T follicular helper cell (primary cell): Measurements from ENCODE around the gene TNFRSF25.

Source experiments
- DNase-seq: peaks from one replicate; pipeline ENCODE4 v3.0.0-alpha.2; 2020; ENCODE audit warnings: low read depth

Gene TNFRSF25

DNA sequence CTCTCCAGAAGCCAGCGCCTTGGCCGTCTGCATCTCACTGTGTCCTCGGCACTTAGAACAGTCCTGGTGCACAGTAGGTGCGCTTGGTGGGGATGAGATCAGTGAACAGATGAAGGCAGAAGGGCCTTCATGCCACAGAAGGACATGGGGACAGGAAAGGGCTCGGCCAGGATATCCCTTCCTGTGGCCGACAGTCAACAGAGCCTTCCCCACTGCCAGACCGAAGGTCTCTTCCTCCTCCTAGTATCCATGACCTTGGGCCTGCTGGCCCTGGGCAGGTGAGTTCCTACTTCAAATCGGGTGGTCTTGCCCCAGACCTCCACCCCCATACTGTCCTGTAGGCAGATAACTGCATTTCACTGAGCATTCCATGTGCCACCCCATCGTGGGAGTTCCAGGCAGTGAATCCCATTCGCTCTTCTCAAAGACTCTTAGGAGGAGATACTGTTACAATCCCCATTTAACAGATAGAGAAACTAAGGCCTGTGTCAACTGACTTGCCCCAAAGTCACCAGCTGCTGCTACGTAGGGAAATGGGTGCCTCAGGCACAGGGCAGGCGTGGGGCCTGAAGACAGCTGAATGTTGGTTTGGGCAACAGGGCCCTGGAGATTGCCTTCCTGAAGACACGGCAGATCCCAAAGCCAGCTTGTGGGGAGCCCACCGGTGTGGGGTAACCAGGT lies 22.0 kb upstream of the TNFRSF25 start:
- DNase-seq: no peak

- DNase-seq: peak; percentile 78
These were observed 20.5 kb upstream of the TNFRSF25 start for GRCh38 chr1:6486433-6487011.

GRCh38 chr1:6485168-6486101 lies 19.5 kb upstream of the TNFRSF25 start:
- no peak for DNase-seq

GRCh38 chr1:6484826-6485167 lies 18.8 kb upstream of the TNFRSF25 start:
- no peak for DNase-seq

- DNase-seq: no peak
These were observed 17.8 kb upstream of the TNFRSF25 start for GRCh38 chr1:6483761-6484117.

DNA sequence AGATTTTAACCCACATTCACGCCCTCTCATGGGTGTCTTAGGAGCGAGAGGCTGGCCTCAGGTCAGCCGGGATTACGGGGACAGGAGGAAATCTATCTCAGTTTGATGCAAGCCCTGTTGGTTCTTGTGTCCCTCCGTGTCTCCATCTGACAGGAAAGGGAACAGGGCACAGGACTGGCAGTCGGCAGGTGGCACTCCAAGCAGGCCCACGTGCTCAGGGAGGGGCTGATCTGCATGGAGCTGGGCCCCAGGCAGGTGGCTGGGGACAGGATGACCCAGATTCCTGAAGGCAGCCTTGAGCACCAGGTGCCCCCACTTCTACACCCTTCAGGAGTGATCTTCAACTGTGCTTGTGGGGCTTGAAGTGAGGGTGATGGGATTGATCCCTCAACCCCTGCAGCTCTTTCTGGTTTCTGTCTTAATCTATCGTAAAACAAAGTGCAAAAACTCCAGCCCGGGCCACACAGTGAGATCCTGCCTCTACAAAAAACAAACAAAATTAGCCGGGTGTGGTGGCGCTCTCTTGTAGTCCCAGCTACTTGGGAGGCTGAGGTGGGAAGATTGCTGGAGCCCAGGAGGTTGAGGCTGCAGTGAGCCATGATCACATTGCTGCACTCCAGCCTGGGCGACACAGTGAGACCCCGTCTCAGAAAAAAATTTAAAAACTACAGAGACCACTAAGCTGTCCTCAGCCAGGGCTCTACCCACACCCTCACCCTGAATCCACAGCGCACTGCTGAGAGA lies 17.2 kb upstream of the TNFRSF25 start:
- no peak for DNase-seq

DNA sequence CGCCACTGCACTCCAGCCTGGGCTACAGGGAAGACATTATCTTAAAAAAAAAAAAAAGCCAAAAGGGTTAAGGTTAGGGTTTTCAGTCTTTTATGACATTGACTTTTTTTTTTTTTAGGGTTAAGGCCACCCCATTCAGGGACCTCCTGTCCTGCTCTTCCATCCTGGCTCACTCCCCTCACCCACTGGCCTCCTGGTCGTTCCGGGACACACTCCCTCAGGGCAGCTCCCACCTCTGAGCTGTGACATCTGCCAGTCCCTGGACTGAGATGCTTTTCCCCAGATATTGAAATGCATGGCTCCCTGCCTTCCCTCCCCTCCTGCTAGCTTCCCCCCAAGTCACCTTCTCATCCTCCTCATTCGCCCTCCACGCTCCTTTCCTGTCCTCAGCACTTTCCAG lies 15.8 kb upstream of the TNFRSF25 start:
- DNase-seq: no peak

DNA sequence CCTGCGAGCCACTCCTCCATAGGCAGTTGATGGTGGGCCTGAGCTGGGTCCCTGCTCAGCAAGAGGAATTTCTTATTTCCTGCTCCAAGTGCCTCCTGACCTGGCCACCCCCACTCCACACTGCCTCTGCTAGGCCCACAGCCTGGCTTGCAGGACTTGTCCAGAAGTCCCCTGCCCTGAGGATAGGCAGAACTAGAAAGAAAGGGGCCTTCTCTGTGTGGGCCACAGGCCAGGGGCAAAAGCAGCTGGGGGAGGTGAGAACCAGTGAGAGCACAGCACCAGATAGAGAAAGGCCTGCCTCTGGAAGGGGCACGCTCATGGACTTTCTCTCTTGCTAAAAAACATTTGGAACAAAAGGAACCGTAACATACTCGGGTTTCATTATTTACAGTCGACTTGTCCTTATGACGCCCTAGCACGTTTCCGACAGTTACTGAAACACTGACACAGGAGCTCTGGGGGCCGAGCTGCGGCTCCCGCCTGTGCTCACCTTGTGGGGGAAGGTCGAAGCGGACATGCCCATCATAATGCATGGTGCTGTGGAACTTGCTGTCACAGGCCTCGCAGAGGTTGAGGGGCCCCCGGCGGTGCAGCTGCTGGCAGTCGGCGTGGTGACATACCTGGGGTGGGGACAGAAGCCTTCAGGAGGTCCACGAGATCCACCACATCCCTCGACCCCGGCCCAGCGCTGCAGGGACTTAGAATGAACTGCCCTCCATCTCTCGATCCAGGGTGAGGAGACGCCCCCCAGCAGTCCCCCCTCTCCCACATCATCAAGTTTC lies 11.3 kb upstream of the TNFRSF25 start:
- no peak for DNase-seq

DNA sequence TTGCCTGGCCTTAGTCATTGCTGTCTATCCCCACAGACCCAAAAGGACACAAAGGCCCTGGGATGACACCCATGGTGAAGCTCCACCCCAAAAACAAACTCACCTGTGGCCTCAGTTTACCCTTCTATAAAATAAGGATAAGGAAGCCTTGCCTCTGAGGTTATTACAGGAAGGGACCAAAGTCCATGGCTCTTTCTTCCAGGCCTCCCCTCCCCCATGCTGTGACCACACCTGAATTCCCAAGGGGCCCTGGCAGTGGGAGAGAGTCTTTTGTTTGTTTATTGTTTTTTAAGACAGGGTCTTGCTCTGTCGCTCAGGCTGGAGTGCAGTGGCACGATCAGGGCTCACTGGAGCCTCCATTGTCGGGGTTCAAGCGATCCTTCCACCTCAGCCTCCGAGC lies 10.5 kb upstream of the TNFRSF25 start:
- DNase-seq: no peak

- peak; percentile 70 for DNase-seq
These were observed 9.6 kb upstream of the TNFRSF25 start for GRCh38 chr1:6475381-6476133.

- DNase-seq: no peak
These were observed 8.9 kb upstream of the TNFRSF25 start for GRCh38 chr1:6474815-6475282.

DNA sequence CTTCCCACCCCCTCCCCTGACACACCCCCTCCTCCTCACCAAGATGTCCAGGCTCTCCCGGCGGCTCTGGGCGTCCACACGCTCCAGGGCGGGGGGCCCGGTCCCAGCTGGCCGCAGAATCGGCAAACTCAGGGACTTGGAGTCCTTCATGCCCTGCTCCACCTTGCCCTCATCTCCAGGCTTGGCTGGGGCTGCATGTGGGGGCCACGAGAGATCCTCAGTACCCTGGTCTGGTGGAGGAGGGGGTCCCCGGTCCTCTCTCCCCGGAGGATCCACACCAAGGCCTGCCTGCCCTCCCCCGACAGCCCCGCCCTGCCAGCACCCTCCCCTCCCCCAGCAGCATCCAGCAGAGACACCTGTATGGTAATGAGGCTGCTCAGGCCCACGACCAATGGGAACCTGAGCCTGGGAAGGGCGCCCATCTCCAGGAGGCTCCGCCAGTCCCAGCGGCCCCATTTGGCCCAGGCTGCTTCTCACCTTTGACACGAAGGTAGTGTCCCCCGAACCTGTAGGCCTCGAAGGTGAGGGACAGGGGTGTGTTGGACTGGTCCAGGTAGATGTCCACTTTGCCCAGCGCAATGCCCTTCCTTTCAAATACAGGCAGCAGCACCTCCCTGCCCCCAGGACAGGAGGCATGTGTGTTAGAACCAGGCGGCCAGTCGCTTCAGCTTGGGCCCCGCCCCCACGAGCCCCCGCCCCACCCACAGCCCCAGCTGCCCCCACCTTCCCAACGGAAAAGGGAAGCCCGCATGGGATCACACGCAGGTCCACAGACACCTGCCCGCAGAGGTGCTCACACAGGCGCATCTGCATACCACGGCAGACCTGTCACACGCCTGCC lies 8.2 kb upstream of the TNFRSF25 start:
- no peak for DNase-seq

GRCh38 chr1:6473156-6473555 lies 7.2 kb upstream of the TNFRSF25 start:
- DNase-seq: no peak

DNA sequence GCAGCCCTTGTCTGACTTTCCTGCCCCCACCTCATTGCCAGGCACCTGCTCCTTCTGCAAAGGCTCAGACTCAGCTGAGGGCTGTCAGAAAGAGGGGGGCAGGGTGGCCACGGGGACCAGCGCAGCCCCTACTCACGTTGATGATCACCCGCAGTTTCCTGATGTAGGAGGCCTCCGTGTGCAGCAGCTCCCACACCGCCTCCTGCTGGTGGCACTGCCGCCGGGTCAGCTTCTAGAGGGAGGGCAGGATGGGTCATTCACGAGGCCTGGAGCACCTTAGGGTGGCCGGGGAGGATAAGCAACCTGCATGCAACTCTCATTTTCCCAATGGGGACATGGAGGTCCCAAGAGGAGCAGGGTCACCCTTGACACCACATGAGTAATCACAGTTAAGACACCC lies 6.4 kb upstream of the TNFRSF25 start:
- no peak for DNase-seq

DNA sequence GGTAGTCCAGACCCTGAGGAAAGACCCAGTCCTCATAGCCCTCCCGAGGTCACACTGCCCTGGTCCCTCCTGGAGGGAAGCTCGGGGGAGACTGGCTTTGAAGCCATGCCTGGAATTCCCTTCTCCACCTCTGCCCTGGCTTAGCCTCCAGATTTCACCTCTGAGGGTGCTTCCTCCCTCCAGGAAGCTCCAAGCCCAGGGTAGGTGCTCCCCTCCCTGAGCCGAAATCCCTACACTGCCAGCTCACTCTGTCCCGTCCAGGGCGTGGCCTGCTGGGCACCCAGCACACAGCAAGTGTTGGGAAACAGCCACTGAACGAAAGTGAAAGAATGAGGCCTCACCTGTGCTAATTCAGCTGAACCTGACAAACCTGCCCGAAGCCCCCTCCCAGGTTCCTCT lies 6.0 kb upstream of the TNFRSF25 start:
- no peak for DNase-seq

DNA sequence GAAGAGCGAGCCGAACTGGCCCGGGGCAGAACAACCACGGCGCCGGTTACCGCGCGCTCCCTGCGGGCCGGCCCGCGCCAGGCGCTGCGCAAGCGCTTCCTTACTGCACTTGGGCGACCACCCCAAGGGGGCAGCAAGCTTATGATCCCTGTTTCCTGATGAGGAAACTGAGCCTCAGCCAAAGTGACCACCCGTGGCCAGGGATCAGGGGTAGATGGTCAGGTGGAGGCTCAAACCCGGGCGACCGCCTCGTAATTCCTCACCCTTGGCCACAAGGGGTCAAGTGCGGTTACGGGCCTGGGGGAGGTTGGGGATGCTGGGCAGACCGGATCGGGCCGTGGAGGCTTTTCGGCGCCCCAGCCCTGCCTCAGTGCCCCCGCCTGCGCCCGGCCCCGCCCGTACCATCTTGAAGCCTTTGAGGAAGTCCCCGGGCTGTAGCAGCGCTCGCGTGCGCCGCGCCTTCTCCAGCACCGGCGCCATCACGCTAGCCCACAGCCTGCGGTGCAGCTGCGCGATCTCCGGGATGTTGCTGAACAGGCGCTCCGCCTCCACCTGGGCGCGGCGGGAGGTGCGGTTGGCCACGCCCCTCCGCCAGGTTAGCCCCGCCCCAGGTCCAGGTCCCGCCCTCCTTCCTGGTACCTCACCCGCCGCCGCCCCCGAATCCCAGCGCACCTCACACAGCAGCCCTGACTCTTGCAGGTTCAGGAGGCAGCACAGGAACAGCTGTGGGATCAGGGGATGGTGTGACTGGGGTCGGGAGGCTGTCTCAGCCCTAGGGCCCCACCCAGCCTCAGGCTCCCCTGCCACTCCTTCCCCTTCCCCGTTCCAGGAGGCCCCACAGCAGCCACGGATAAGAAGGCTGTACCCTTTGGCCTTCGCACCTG lies 5.4 kb upstream of the TNFRSF25 start:
- DNase-seq: no peak

GRCh38 chr1:6470132-6471085 lies 4.4 kb upstream of the TNFRSF25 start:
- DNase-seq: no peak
